ENCODE results near the gene TARP.

DNA sequence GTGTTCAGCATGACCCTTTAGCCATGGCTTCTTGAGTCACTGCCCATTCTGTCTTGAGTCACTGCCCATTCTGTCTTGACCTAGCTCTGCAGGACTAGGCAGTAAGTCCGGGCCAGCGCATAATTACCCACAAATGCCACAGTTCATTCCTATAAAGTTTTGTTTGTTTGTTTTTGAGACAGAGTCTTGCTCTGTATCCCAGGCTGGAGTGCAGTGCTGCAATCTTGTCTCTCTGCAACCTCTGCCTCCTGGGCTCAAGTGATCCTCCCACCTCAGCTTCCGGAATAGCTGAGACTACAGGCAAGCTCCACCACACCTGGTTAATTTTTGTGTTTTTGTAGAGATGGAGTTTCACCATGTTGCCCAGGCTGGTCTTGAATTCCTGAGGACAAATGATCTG, 32.7 kb upstream of the TARP start:
- TF ChIP-seq ARNTL (CRISPR knock-in tag; IDR thresholded peaks at IDR 0.05; ENCODE audit: borderline replicate concordance, low read depth) (no peak), ZFP3 (CRISPR knock-in tag; IDR thresholded peaks at IDR 0.05) (no peak), GLIS3 (CRISPR knock-in tag; IDR thresholded peaks at IDR 0.05) (no peak), ZNF8 (CRISPR knock-in tag; IDR thresholded peaks at IDR 0.05) (no peak), ISL1 (CRISPR knock-in tag; IDR thresholded peaks at IDR 0.05) (no peak), PPARA (CRISPR knock-in tag; IDR thresholded peaks at IDR 0.05; ENCODE audit: borderline replicate concordance) (no peak), TOX (CRISPR knock-in tag; IDR thresholded peaks at IDR 0.05; ENCODE audit: borderline replicate concordance) (no peak)
- TF ChIP-seq, protein P1, sequence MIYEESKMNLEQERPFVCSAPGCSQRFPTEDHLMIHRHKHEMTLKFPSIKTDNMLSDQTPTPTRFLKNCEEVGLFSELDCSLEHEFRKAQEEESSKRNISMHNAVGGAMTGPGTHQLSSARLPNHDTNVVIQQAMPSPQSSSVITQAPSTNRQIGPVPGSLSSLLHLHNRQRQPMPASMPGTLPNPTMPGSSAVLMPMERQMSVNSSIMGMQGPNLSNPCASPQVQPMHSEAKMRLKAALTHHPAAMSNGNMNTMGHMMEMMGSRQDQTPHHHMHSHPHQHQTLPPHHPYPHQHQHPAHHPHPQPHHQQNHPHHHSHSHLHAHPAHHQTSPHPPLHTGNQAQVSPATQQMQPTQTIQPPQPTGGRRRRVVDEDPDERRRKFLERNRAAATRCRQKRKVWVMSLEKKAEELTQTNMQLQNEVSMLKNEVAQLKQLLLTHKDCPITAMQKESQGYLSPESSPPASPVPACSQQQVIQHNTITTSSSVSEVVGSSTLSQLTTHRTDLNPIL (CRISPR knock-in tag; IDR thresholded peaks at IDR 0.05; ENCODE audit: low read depth): no peak
- TF ChIP-seq, protein P2, sequence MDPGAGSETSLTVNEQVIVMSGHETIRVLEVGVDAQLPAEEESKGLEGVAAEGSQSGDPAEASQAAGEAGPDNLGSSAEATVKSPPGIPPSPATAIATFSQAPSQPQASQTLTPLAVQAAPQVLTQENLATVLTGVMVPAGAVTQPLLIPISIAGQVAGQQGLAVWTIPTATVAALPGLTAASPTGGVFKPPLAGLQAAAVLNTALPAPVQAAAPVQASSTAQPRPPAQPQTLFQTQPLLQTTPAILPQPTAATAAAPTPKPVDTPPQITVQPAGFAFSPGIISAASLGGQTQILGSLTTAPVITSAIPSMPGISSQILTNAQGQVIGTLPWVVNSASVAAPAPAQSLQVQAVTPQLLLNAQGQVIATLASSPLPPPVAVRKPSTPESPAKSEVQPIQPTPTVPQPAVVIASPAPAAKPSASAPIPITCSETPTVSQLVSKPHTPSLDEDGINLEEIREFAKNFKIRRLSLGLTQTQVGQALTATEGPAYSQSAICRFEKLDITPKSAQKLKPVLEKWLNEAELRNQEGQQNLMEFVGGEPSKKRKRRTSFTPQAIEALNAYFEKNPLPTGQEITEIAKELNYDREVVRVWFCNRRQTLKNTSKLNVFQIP (CRISPR knock-in tag; IDR thresholded peaks at IDR 0.05; ENCODE audit: borderline replicate concordance, low read depth): no peak
- TF ChIP-seq, protein P3, sequence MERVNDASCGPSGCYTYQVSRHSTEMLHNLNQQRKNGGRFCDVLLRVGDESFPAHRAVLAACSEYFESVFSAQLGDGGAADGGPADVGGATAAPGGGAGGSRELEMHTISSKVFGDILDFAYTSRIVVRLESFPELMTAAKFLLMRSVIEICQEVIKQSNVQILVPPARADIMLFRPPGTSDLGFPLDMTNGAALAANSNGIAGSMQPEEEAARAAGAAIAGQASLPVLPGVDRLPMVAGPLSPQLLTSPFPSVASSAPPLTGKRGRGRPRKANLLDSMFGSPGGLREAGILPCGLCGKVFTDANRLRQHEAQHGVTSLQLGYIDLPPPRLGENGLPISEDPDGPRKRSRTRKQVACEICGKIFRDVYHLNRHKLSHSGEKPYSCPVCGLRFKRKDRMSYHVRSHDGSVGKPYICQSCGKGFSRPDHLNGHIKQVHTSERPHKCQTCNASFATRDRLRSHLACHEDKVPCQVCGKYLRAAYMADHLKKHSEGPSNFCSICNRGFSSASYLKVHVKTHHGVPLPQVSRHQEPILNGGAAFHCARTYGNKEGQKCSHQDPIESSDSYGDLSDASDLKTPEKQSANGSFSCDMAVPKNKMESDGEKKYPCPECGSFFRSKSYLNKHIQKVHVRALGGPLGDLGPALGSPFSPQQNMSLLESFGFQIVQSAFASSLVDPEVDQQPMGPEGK (CRISPR knock-in tag; IDR thresholded peaks at IDR 0.05; ENCODE audit: borderline replicate concordance): no peak
- TF ChIP-seq, protein P4, sequence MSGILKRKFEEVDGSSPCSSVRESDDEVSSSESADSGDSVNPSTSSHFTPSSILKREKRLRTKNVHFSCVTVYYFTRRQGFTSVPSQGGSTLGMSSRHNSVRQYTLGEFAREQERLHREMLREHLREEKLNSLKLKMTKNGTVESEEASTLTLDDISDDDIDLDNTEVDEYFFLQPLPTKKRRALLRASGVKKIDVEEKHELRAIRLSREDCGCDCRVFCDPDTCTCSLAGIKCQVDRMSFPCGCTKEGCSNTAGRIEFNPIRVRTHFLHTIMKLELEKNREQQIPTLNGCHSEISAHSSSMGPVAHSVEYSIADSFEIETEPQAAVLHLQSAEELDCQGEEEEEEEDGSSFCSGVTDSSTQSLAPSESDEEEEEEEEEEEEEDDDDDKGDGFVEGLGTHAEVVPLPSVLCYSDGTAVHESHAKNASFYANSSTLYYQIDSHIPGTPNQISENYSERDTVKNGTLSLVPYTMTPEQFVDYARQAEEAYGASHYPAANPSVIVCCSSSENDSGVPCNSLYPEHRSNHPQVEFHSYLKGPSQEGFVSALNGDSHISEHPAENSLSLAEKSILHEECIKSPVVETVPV (CRISPR knock-in tag; IDR thresholded peaks at IDR 0.05): no peak

All from SK-N-SH treated with all-trans-retinoic acid at 6 μM for 48 hours (cell line).